NCI-H748 treated with DMSO at 0.1 percent for 48 hours (cell line): ENCODE data around the gene GINS1.

Experiments
- DNase-seq: peaks from one replicate; lab custom pipeline; 2025; lab: John Stamatoyannopoulos, UW

GINS1 gene

DNA sequence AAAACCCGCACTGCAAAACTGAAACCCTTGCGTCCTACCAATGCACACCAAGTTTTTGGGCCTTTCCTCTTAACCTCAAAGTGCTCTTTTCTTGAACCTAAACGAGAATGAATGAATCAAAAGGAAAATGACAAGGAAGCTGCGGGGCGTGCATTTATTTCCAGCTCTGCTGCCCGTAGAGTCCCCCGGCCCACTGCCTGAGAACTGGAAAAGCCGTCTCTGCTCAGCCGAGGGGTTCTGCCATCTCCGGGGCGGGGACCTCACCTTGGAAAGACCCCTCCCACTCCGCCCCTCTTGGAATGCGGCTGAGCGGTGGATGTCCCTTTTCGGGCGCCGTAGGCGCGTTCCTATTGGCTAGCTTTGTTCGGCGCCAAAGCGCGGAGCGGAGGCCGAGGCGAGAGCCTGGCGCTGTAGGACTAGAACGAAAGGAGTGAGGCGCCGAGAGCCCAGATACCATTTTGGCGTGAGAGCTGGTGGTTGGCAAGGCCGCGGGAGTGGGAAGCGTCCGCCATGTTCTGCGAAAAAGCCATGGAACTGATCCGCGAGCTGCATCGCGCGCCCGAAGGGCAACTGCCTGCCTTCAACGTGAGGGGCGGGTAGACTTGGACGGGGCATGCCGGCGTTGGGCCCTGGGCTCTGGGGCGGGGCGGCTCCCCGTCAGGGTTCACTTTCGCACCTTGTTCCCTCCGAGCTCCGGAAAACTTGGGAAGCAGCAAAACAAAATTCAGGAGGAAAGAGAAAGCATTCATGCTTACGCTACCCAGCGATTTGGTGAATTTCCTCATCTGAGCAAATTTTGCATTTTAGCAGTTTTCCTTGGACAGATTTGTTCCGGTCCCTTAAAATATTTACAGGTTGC is at the start of gene GINS1:
Gene GINS1 (plus strand): TSS at position 363 of the 859 bp plus-strand sequence. CDS start 148 bp downstream, at position 511.
- DNase-seq: peak; percentile 94

DNA sequence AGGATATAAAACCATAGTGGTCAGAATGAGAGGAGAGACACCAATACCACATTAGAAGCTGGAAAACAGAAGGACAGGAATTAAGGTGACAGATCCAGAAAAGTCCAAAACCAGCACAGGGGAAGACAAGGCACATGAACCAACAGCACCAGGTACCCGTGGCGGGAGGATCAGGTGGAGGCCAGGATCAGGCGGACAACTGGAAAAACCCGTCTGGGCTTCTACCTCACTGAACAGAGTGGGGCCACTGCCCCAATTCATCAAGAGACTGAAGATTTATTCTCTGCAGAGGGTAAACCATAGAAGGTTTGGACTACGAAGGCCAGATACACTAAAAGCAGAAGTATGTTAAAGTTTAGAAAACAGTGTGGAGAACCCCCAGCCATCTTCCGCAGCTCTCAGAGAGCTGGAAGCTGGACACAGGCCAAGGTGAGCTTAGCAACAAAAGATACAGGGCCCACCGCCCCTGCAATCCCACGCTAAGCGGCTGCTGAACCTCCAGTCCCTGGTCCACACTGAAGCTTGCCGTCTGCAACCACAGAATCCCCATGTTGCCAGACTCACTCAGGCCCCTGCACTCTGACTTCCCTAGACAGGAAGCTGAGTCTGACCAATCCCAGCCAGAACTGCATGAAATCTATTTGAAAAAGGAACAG is 46.7 kb upstream of the GINS1 start:
- DNase-seq: no peak

DNA sequence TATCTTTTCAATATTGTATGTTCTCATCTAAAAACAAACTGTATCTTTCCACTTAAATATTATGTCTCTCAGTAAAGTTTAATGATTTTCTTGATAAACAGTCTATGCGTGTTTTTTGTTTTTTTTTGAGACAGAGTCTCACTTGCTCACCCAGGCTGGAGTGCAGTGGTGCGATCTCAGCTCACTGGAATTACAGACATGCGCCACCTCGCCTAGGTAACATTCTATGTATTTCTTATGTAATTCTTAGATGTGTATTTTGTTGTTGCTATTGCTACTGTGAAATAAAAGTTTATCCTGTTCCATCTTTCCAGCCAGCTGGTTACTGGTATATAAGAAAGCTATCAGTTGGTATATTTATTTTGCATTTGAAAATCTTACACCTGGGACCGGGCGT is 46.2 kb upstream of the GINS1 start:
- no peak for DNase-seq

DNA sequence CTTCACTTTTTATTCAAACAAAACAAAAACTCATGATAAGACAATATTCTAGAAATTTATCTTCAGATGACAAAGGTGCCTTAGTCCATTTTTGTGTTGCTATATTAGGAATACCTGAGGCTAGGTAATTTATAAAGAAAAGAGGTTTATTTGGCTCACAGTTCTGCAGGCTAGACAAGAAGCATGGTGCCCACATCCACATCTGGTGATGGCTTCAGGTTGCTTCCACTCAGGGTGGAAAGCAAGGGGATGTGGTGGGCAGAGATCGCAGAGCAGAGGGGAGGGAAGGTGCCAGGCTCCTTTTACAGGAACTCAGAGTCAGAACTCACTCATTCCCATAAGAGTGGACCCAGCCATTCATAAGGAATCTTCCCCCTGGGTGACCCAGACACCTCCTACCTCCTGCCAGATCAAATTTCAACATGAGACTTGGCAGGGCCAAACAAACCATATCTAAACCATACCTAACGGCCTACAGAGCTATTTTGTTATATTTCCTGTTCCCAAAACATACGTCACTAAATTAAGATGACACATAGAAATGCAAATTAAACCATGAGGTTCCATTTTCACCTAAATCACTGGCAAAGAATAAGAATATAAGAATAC is 43.2 kb upstream of the GINS1 start:
- DNase-seq: no peak

DNA sequence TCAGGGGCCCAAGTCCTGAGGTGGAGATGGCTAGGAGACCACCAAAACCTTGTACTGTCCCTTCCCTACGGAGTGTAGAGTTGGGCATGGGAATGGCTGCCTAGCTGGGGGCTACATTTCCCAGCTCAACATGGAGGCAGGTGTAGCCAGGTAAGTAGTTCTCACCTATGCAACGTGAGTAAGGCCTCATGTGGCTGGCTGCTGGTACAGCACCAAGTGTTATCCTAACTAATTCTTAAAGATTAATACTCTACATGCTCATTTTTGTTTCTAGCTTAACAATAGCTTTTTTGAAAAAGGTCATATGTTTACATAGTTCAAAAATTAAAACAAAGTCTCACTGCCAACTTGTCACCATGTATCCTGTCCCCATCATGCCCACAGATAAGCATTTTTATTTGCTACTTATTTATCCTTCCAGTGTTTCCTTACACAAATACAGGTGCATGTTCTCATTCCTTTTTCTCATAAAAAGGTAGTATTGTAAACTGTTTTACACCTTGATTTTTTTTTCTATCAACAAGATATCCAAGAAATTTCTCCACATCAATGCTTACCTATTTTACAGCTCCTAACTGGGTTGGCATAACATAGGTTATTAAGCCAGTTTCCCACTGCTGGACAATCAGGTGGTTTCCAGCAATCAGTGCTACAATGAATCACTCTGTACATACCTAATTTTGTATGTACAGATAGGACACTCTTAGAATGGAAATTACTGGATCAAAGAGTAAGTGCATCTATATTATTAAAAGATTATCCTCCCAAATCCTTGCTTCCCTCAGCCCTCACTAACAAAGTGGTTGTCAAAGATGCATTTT is 42.4 kb upstream of the GINS1 start:
- no peak for DNase-seq

DNA sequence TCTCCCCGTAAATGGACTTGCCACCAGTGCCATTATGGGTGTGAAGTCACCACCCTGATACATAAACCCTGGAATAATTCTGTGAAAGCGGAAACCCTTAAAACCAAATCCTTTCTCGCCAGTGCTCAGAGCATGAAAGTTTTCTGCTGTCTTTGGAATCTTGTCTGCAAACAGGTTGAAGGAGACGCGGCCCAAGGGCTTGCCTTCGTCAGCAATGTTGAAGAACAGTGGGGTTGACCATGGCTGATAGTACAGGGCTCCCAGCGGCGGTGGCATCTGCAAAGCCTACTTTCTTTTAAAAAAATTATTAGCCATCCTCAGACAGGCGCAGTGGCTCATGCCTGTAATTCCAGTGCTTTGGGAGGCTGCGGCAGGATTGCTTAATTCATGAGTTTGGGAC is 38.9 kb upstream of the GINS1 start:
- no peak for DNase-seq

DNA sequence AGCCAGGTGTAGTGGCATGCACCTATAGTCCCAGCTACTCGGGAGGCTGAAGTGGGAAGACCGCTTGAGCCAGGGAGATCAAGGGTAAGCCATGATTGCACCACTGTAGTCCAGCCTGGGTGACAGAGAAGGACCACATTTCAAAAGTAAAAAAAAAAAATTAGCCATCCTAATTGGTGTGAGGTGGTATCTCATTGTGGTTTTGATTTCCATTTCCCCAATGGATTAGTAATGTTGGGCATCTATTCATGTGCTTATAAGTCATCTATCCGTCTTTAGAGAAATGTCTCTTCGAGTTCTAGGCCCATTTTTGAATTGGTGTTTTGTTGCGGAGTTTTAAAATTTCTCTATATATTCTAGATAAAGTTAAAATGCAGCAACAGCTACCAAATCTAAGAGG is 38.5 kb upstream of the GINS1 start:
- DNase-seq: no peak

DNA sequence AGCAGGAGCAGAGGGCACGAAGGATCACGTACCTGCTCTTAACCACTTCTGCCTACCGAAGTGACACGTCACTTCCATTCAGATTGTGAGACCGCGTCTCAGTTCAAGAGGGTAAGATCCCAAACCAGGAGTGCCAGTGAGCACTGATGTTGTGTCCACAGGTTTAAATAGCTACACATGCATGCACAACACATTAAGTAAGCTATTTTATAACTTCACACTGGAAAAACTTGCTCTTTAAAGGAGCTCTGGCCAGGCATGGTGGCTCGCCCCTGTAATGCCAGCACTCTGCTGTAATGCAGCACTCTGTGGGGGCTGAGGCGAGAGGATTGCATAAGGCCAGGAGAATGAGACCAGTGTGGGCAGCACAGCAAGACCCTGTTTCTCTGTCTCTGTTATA is 37.9 kb upstream of the GINS1 start:
- DNase-seq: no peak

DNA sequence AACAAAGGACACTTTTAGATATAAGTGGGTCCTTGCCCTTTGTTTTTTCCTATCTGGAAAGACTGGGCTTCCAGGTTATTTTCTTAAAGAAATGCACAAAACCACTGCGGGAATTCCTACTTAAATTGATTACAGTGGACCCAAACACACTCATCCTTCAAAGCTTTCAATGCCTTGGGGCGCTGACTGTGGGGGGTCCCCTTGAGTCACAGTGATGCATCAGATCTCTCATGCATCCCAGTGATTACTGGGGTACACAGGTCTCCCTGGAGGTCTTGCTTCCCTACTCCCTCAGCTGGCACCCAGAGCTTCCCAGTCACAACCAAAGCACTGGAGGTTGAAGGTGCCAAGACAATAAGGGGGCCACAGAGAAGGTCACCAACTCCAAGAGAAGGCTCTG is 37.5 kb upstream of the GINS1 start:
- no peak for DNase-seq

DNA sequence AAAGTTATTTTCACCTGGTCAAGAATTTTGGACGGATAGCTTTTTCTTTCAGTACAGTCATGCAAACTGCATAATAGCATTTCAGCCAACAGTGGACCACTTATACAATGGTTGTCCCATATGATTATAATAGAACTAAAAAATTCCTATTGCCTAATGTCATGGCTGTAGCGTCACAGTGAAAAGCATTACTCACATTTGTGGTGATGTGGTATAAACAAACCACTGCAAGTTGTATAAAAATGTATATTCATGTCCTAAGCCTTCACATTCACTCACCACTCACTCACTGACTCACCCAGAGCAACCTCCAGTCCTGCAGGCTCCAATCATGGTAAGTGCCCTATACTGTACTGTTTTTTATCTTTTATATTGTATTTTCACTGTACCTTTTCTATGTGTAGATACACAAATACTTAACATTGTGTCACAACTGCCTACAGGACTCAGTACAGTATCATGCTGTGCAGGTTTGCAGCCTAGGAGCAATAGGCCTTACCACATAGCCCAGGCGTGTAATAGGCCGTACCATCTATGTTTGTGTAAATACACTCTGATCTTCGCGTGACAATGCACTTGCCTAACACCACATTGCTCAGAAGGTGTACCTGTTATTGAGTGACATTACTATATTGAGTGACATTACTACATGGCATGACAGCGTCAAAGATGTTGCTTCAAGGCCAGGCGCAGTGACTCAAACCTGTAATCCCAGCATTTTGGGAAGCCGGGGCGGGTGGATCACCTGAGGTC is 34.7 kb upstream of the GINS1 start:
- no peak for DNase-seq

DNA sequence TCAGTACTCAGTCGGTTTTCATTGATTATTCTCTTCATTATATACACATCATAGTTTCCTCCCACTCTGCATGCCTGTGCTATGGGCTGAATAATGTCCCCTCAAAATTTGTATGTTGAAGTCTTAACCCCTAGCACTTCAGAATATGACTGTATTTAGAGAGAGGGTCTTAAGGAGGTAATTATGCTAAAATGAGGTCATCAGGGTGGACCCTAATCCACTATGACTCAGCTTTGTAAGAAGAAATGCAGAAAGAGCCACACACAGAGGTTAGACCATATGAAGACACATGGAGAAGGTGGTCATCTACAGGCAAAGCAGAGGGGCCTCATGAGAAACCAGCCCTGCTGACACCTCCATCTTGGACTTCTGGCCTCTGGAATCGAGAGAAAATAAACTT is 32.6 kb upstream of the GINS1 start:
- no peak for DNase-seq

DNA sequence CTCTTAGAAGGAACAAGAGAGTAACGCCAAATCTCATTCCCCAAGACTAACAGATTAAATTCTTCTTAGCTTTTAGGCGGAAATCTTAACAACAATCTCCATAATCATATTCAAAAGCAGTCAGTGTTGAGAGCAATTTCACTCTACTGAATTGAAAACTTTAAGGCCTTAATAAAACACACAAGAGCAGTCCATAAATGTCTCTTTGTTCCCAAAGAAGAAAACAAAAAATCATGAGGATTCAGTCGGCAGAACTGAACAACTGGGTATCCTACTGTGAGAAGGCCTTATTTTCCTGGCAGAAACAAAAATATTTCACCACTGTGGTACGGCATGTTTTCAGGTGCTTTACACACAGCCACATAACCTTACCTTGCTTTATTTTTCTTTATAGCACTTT is 31.2 kb upstream of the GINS1 start:
- DNase-seq: no peak

DNA sequence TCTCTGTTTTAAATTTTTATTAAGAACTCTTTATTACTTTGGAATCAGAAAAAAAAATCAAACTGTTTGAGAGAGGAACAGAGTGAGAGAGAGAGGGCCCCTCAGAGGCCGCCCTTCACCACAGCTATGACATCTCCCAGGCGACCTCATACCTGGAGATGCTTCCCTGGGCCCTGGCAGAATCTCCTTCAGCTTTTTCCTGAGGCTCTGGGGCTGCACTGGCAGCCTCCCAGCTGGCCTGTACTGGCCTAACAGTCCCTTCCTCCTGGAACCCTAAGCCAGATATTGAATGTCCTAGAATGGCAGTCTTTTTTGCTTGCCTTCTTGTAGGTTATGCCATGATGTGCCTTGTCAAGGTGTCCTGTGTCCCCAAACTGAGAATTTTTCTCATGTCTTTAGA is 30.6 kb upstream of the GINS1 start:
- DNase-seq: no peak

DNA sequence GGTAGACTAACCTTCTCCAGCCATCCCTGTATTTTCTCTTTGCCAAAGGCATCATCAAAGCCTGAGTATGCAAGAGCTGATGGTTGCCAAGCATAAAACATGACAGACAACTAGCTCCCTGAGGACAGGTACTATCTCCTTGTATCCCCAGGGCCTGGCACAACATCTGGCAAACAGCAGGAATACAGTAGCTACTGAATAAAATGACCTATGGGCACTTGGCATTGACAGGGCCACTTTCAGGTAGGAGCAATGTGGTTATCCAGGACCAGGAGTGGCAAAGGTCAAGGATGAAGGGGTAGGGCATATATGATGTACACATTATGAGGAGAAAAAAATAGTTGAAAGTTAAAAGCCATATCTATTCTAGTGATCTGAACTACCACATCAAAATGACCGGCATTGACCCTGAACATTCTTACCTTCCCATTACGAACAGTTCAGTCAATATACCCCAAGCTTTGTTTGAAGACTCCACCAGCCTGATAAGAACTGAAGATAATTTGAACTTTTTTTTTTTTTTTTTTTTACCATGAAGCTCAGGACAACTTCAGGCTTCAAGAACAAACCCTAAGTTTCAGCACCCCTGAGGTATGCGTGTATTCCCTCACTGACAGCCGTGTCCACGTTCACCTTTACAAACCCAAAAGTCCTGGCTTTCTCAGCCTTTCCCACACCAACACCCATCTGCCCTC is 29.1 kb upstream of the GINS1 start:
- no peak for DNase-seq

DNA sequence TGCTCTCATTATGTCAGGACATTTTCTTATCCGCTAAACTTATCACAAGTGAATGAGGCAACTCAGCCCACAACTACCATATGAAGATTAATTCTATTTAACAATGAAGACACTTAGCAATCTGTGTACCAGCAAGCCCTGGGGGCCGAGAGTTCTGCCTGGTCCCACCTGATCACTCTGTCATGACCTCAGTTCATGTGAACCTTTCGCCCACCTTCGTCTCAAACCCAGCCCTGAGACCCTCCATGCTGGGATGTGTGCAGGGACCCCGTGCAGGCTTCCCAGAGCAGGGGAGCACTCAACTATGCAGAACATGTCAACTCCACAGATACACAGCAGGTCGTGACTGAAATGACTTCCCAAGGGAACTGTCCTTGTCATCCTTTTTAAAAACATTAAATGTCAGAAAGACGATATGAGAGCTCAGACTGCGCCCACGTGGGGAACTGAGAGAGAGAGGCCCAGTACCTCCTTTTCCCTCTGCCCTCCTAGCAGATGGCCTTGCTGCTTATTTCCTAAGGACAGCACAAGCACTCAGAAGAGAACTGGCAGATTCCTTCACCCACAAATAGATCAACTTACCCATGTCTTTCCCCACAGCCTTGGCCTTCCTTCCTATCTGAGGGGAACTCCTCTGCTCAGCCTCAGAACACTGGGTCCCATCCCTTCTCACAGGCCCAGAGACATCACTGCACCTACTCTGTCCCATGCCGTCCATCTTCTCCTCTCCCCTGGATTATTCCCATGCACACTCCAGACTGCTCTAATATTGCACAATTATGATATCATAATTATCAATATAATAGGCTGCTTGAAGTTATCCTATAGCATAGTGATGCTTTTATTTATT is 28.4 kb upstream of the GINS1 start:
- no peak for DNase-seq

DNA sequence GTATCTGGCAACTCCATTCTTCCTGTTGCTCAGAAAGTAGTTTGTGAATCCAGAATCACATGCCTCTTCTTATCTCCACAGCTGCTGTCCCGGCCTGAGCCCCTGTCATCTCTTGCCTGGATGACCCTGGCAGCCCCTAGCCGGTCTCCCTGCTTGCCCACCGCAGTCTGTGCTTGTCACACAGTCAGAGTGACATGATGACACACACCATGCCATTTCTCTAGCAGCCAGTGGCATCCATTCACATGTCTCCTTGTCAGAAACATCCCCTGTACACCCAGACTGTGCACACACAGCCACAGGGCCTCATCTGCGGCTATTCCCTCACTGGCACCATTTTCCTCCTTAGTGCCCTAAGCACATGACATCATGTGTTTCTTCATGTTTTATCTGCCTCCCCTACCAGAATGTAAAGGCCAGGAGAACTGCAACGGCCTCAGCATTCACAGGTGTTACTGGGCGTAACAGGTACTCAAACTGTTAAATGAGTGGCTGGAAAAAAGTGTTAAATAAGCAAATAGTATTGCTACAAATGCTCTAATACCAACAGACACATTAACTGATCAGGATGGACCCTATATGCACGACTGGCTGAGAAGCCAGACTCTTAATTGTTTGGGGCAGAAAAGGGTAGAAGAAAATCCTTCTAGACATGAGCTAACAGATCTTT is 26.4 kb upstream of the GINS1 start:
- DNase-seq: no peak

DNA sequence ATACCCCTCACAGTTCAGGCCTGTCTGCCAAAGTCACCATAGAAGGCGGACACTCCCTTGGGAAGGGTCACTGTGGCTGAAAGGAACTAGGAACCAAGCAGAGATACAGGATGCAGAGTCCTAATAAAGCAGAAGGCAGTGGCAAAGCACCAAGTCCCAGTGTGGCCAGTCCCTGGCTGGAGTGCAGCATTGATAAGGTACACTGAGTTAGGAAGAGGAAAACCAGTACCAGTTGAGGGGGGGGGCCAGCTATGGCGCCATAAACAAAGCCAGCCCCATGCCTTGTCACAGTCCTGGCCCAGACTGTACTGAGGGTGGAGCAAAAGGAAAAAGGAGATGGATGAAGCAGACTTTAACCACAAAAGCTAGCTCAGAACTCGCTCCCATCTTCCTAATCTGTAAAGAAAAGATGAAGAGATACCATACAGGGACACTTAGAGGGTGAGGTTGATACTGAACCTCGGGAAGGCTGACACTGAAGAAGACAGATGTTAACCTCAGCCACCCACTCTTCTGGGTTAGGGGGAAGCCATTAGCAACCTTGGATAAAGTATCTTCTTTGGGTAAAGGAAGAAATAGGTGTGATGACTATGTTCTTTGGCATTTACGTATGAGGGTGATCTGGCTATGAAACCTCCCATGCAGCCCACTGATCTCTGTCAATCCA is 24.6 kb upstream of the GINS1 start:
- no peak for DNase-seq

DNA sequence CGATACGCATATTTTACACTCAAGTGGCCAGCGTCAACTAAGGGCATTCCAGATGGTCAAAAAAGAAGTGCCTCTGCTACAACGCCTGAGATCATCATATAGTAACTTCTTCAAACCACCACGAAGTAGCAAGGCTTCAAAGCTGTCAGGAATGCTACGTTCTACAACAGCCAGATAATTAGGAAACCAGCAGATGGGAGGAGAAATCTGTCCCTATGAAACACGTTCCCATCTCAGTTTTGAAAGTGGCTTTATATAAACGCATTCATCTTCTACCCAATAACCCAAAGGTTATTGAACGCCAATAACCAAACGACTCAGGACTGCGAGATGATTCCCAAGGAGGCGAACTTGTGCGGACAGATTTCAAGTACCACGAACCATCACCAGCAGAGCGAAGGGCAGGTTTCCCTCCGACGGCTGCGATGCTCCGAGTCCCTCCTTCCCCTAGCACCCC is 18.0 kb upstream of the GINS1 start:
- DNase-seq: peak; percentile 27
